GM12878 (cell line): Measurements from ENCODE around the gene CCDC91. TPM values are rescaled to one million over a fixed set of nuclear protein-coding genes. Genes with fewer than 3 reads are reported as not detected.

ENCODE experiments used
- CTCF ChIP-seq, 3 experiments: IDR thresholded peaks in 2 of 3; conservative IDR thresholded peaks in 1 of 3; 2 replicates each; pipeline ENCODE4 v1.5.1; 2011; ENCODE audit warnings: low read depth in 3 of 3, low read length in 3 of 3, mild to moderate bottlenecking in 3 of 3, control low read depth in 2 of 3, moderate library complexity in 2 of 3, inconsistent platforms in 1 of 3, mixed read lengths in 1 of 3; ENCODE audit not compliant: control insufficient read depth in 2 of 3, insufficient read depth in 1 of 3; ENCODE audit errors: extremely low read depth in 1 of 3
- GABPA ChIP-seq: IDR thresholded peaks from 2 replicates; pipeline ENCODE4 v1.6.1; 2014; ENCODE audit warnings: antibody characterized with exemption, low read depth, mild to moderate bottlenecking, inconsistent platforms
- HDAC2 ChIP-seq: fragments of 200-600 bp; sonication (generic); IDR thresholded peaks from 2 replicates; pipeline ENCODE4 v1.6.1; 2017
- HDAC6 ChIP-seq: fragments of 200-600 bp; sonication (generic); IDR thresholded peaks from one replicate; pipeline ENCODE4 v1.8.0; 2017; ENCODE audit warnings: antibody characterized with exemption; ENCODE audit not compliant: unreplicated experiment
- IKZF2 ChIP-seq, 2 experiments: fragments of 450-650 bp; IDR thresholded peaks; 2 replicates each; pipeline ENCODE4 v1.6.1; 2017; ENCODE audit warnings: mild to moderate bottlenecking in 2 of 2, moderate library complexity in 2 of 2
- LARP7 ChIP-seq: fragments of 450-650 bp; IDR thresholded peaks from 2 replicates; pipeline ENCODE4 v1.6.1; 2017; ENCODE audit warnings: mild to moderate bottlenecking
- NR2C1 ChIP-seq: fragments of 450-650 bp; IDR thresholded peaks from 2 replicates; pipeline ENCODE4 v1.6.1; 2017; ENCODE audit warnings: antibody characterized with exemption, mild to moderate bottlenecking, moderate library complexity
- NR2C2 ChIP-seq: IDR thresholded peaks from 2 replicates; pipeline ENCODE4 v1.6.1; 2011; ENCODE audit warnings: borderline replicate concordance, low read depth; ENCODE audit not compliant: control insufficient read depth, insufficient read length
- NR2F1 ChIP-seq: fragments of 450-650 bp; conservative IDR thresholded peaks from 2 replicates; pipeline ENCODE4 v1.6.1; 2017; ENCODE audit warnings: mild to moderate bottlenecking
- REST ChIP-seq: IDR thresholded peaks from 2 replicates; pipeline ENCODE4 v1.6.1; 2012; ENCODE audit warnings: mild to moderate bottlenecking, low read depth, low read length
- SP1 ChIP-seq: IDR thresholded peaks from one replicate; pipeline ENCODE4 v1.6.1; 2011; ENCODE audit warnings: low read depth, low read length
- SREBF1 ChIP-seq: IDR thresholded peaks from 2 replicates; pipeline ENCODE4 v1.6.1; 2012; ENCODE audit warnings: mild to moderate bottlenecking, low read length
- WRNIP1 ChIP-seq: IDR thresholded peaks from 2 replicates; pipeline ENCODE4 v1.6.1; 2011; ENCODE audit warnings: low read depth, low read length, improper control_type of control experiment, borderline replicate concordance
- ZBTB4 ChIP-seq: fragments of 450-650 bp; formaldehyde crosslinking; IDR thresholded peaks from 2 replicates; pipeline ENCODE4 v1.4.0; 2022; ENCODE audit warnings: mild to moderate bottlenecking, moderate library complexity
- ZNF274 ChIP-seq: IDR thresholded peaks from one replicate; pipeline ENCODE4 v1.8.0; 2011; ENCODE audit not compliant: insufficient read length, insufficient read depth
- ZNF384 ChIP-seq: IDR thresholded peaks from 2 replicates; pipeline ENCODE4 v1.6.1; 2012; ENCODE audit warnings: low read depth, mild to moderate bottlenecking, low read length, improper control_type of control experiment, borderline replicate concordance
- polyA plus RNA-seq, 11 experiments: library from polyadenylated mRNA; depleted of rRNA in 4 of 11; unstranded in 6 of 11; stranded (reverse) in 5 of 11; fragments of >200 nt; fragmentation: Nextera tagmentation in 4 of 11; fragmentation: Illumina TruSeq in 1 of 11; extraction: Ambion mirVana in 4 of 11; extraction: Trizol in 1 of 11; gene quantifications; 1 replicate in 1 of 11; 2 replicates in 10 of 11; pipeline versions ENCODE4 v1.2.1 to v1.2.3, GENCODE V29; 2011 to 2016; ENCODE audit warnings: inconsistent platforms in 2 of 11, missing spikeins in 2 of 11, low read depth in 1 of 11
- total RNA-seq, 4 experiments: library from RNA; depleted of rRNA in 3 of 4; stranded (reverse); fragments of >200 nt in 3 of 4; fragmentation: Illumina TruSeq in 1 of 4; extraction: Trizol in 1 of 4; gene quantifications; 2 replicates each; pipeline versions ENCODE4 v1.2.1 to v1.2.3, GENCODE V29; 2013 to 2021
- TF ChIP-seq, protein P1 (sequence below): fragments of 450-650 bp; IDR thresholded peaks from 2 replicates; pipeline ENCODE4 v1.6.1; 2017; ENCODE audit warnings: mild to moderate bottlenecking, low read depth, inconsistent platforms; ENCODE audit not compliant: poor library complexity, severe bottlenecking

CCDC91 gene
- total and polyA plus RNA-seq, 10 of the 15 experiments (the other 5 are each of a cell fraction or from before 2014, with no cell fraction given): 6.1 to 24.9 (median 16.5) TPM

- TF ChIP-seq, protein P1, sequence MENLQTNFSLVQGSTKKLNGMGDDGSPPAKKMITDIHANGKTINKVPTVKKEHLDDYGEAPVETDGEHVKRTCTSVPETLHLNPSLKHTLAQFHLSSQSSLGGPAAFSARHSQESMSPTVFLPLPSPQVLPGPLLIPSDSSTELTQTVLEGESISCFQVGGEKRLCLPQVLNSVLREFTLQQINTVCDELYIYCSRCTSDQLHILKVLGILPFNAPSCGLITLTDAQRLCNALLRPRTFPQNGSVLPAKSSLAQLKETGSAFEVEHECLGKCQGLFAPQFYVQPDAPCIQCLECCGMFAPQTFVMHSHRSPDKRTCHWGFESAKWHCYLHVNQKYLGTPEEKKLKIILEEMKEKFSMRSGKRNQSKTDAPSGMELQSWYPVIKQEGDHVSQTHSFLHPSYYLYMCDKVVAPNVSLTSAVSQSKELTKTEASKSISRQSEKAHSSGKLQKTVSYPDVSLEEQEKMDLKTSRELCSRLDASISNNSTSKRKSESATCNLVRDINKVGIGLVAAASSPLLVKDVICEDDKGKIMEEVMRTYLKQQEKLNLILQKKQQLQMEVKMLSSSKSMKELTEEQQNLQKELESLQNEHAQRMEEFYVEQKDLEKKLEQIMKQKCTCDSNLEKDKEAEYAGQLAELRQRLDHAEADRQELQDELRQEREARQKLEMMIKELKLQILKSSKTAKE: peak; percentile 7
- TF ChIP-seq CTCF (IDR thresholded peaks at IDR 0.05 in 2 of 3, conservative IDR thresholded peaks at IDR 0.05 in 1 of 3; ENCODE audit: control insufficient read depth in 2 of 3, extremely low read depth in 1 of 3, insufficient read depth in 1 of 3, low read depth in 3 of 3, low read length in 3 of 3) (no peak), NR2C1 (no peak), IKZF2 (IDR thresholded peaks at IDR 0.05) (peak in 1 of 2 experiments; percentile 42; a peak in 1 of 4 replicates), SP1 (no peak), LARP7 (no peak), ZNF274 (no peak), REST (no peak), NR2C2 (no peak), ZBTB4 (peak; percentile 20; the same call in 1 of the 2 replicates), HDAC2 (no peak), WRNIP1 (no peak), NR2F1 (no peak), SREBF1 (no peak), HDAC6 (no peak), GABPA (no peak), ZNF384 (no peak)
Observed at GRCh38 chr12:28191051-28192048, 1.1 kb downstream of the CCDC91 start (continued).
